GM18520 (cell line): Measurements from ENCODE around the gene ANXA6.
A peak's percentile ranks its signal among the peaks of the same experiment; 100 is the strongest.

Source experiments
- ATAC-seq: cut with Tn5 transposase; IDR thresholded peaks from one replicate; pipeline ENCODE4 v1.9.1; 2021; ENCODE audit not compliant: unreplicated experiment

The ANXA6 gene

GRCh38 chr5:151154931-151155774, 2.4 kb downstream of the ANXA6 start:
- no peak for ATAC-seq

GRCh38 chr5:151153766-151154272, 3.8 kb downstream of the ANXA6 start:
- no peak for ATAC-seq

GRCh38 chr5:151153300-151153699, 4.3 kb downstream of the ANXA6 start:
- ATAC-seq = no peak

- ATAC-seq = peak; percentile 35
Measured at GRCh38 chr5:151151793-151152192, 5.8 kb downstream of the ANXA6 start.

GRCh38 chr5:151151263-151151660, 6.3 kb downstream of the ANXA6 start:
- no peak for ATAC-seq

- ATAC-seq = no peak
Measured at GRCh38 chr5:151150471-151151262, 6.9 kb downstream of the ANXA6 start.

GRCh38 chr5:151148583-151148982, 9.0 kb downstream of the ANXA6 start:
- ATAC-seq = no peak

- ATAC-seq = no peak
Measured at GRCh38 chr5:151147033-151147432, 10.5 kb downstream of the ANXA6 start.

GRCh38 chr5:151146061-151146460, 11.5 kb downstream of the ANXA6 start:
- no peak for ATAC-seq

- ATAC-seq = no peak
Measured at GRCh38 chr5:151144922-151145321, 12.7 kb downstream of the ANXA6 start.

- ATAC-seq = no peak
Measured at GRCh38 chr5:151144275-151144674, 13.3 kb downstream of the ANXA6 start.

GRCh38 chr5:151143645-151144044, 13.9 kb downstream of the ANXA6 start:
- no peak for ATAC-seq

GRCh38 chr5:151142933-151143332, 14.6 kb downstream of the ANXA6 start:
- ATAC-seq = no peak

GRCh38 chr5:151141535-151141934, 16.0 kb downstream of the ANXA6 start:
- ATAC-seq = peak; percentile 83

GRCh38 chr5:151140686-151141459, 16.7 kb downstream of the ANXA6 start:
- no peak for ATAC-seq

- ATAC-seq = no peak
Measured at GRCh38 chr5:151139646-151140045, 17.9 kb downstream of the ANXA6 start.

- no peak for ATAC-seq
Measured at GRCh38 chr5:151139015-151139414, 18.6 kb downstream of the ANXA6 start.

- no peak for ATAC-seq
Measured at GRCh38 chr5:151138114-151138513, 19.5 kb downstream of the ANXA6 start.

- no peak for ATAC-seq
Measured at GRCh38 chr5:151137067-151137825, 20.3 kb downstream of the ANXA6 start.

GRCh38 chr5:151134228-151134627, 23.4 kb downstream of the ANXA6 start:
- ATAC-seq = peak; percentile 51
